HG02884 (cell line): Measurements from ENCODE around the gene GALNT13.

Source experiments
- ATAC-seq: cut with Tn5 transposase; IDR thresholded peaks from one replicate; pipeline ENCODE4 v1.9.1; 2021; ENCODE audit warnings: mild to moderate bottlenecking, moderate library complexity; ENCODE audit not compliant: unreplicated experiment

Gene GALNT13

DNA sequence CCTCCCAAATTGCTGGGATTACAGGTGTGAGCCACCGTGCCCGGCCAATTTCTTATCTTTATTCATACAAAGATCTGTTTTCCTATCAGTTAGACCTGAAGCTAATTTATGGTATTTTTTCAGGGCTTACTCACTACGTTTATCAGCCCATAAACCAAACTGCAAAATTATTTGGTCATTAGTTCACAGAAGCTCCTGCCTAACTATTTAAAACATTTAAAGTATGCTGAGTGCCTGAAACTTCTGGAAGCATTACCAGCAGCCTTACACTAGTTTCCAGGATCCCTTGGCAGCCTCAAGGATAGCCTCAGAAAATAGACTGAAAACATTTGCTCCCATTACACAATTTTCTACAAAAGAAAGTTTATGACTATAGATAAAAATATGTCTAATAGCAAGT, 68.8 kb downstream of the GALNT13 start:
- ATAC-seq = no peak

DNA sequence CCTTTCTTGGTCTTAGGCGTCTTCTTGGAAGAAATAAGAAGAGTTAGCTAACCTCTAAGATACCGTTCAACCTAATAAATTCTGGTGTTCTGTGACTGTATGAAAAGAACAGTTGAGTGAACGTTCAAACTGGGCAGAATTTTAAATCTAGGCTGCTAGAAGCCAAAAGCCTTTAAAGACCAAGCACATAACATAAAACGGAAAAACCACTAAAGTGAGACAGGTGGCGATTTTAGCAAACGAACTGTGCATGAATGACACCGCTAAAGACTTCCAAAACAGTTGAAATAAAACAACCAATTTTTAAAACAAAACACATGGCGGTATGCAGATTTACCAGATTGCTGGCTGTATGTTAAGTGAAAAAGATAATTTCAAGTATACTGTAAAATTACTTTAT, 73.1 kb downstream of the GALNT13 start:
- ATAC-seq = no peak

DNA sequence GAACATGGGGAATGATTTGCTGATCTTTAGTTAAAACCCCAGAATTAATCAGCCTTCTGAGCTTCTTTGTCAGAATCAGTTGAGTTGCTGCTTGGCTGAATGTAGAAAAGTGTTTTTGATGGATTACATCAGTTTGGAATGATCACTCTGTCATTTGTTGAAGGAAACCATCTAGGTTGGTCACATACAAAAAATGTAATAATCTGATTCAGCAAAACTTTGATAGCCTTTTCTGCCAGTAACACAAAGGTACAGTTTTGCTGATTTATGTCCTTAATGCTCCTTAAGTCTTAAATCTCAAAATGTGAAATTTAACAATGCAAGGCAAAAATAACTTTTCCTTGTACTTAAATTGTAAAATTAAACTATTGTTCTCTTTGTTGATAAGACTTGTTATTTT, 74.3 kb downstream of the GALNT13 start:
- no peak for ATAC-seq

DNA sequence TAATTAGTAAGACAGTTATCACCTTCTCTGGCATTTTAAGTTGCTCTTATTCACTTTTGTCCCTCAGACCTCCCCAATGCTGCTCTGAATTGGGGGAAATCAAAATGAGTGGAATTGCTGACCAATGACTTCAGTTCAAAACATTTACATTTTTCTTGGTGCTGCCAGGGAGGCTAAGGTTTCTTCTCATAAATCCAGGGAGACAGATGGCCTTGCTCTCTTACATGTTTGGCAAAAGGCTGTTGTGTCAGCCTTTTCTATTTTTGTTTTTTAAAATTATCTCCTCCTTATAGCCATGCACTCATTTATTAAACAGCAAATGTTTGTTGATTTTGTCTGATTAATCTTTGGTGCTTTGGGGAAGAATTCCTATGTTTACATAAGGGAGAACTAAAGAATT, 82.0 kb downstream of the GALNT13 start:
- no peak for ATAC-seq

DNA sequence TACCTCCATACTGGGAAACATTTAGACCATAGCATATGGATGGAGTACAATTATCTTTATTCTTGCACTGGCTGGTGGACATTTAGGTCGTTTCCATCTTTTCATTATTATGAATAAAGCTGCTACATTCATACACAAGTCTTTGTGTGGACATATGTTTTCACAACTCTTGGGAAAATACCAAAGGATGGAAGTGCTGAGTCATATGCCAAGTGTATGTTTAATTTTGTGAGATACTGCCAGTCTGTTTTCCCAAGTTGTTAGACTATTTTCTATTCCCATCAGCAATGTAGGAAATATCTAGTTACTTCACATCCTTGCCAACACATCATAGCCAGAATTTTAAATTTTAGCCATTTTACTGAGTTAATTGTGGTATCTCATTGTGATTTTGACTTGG, 91.5 kb downstream of the GALNT13 start:
- ATAC-seq = no peak

DNA sequence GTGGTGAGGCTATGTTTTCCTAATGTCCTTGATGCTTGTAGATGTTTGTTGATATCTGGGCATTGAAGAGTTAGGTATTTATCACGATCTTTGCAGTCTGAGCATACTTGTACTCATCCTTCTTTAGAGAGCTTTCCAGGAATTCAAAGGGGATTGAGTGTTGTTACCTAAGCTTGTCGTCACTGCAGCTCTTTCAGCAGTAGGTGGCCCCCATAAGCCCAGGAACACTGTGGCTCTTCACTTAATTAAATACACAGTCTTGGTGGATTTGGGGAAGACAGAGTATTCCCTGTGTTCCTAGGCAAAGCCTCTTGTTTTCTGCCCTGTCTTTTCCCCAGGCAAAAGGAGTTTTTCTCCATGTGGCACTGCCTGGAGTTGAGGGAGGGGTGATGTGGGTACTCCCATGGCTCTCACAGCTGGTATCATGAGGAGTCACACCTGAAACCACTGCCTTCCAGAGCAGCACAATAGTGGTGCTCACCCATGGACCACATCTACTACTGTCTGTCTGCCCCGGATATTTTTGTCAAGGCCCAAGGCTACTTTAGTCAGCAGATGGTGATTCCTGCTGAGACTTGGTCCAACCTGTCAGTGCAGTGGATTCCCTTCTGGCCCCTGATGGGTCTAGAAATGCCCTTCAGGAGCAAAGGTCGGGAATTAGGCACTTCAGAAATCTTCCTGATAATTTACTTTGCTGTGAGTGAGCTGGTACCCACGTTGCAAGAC, 95.7 kb downstream of the GALNT13 start:
- no peak for ATAC-seq

DNA sequence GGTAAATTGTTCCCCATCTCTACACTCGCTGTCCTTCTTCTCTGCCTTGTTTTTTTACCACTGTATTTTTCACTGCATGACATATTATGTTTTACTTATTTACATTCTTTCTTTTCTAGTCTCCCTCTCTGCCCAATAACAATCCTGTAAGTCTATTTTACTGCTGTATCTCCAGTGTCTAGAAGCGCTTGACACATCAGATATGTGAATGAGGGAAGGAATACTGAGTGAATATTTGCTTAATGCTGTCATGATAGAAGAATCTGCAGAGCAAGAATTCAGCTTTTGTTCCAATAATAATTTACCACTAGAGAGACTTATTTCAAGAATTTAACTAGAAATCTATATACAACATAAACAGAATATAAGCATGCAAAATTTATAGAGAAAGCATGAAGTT, 99.5 kb downstream of the GALNT13 start:
- no peak for ATAC-seq

DNA sequence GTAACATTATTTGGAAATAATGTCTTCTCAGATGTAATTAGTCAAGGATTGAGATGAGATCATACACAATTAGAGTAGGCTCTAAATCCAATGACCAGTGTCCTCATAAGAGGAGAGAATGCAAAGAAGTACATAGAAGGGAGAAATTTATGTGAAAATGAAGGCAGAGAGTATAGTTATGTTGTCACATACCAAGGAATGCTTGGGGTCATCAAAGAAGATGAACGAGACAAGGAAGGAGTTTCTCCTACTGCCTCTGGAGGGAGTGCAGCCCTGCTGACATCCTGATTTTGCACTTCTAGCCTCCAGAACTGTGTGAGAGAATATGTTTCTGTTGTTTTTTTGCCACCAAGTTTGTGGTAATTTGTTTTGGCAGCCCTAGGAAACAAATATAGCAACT, 100.1 kb downstream of the GALNT13 start:
- no peak for ATAC-seq

DNA sequence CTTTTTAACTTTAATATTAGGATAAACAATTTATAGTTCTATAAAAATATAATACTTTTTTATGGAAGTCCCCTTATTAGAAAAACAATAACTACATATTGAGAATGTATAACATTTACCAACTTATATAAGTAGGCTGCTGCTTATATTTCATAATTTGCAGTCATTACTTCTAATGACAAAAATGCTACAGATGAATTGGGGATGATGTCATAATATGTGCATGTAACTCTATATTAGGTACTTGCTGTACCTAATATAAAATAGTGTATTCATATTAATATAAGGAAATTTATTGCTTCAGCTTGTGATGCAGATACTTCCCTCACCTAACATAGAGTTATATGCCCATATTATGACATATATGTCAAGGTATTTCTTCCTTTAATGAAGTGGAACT, 100.7 kb downstream of the GALNT13 start:
- ATAC-seq = no peak

DNA sequence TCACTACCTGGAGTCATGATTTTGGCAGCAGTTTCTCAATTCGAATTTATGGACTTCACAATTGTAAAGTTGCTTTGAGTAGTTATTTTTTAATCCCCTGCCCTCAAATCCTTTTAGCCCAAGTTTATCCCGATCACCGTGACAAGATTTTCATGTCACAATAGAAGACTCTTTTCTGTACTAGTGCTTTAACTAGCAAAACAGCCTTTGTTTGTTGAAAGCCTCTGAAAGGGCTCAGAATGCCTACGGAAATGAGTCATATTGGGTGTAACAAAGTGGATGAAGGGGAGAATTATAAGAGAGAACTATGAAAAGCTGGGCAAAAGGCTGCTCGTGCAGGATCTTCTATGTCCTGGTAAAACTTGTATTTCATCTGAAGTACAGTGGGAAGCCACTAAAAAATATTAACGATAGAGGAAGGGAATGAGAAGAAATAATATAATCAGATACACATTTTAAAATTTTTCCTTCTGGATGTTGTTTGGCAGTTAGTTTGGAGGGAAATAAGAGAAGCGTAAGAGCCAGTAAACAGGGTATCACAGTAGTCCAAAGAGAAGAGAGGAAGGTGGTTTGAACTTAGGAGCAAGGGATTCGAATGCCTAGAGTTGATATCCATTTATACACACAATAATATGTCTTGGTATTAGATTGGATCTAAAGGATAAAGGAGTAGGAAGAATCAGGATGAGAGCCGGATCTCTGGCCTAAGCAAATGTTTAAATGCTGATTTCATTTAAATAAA, 114.9 kb downstream of the GALNT13 start:
- ATAC-seq = no peak

DNA sequence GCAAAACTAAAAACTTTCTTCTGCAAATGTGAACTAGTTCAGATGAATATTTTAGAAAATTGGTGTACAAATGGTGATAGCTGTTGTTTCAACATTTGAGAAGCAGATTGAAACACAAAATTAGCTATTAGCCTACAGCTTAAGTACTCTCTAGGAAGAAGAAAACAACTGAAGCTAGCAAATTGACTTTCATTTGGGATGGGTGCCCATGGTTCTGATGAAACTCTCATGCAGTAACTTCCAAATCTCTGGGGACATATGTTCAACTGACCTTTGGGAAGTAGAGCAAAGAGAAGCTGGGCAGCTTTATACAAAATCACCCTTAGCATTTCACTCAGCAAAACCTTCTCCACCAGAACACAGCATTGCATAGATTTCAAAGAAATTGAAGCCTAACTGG, 119.0 kb downstream of the GALNT13 start:
- ATAC-seq = no peak

DNA sequence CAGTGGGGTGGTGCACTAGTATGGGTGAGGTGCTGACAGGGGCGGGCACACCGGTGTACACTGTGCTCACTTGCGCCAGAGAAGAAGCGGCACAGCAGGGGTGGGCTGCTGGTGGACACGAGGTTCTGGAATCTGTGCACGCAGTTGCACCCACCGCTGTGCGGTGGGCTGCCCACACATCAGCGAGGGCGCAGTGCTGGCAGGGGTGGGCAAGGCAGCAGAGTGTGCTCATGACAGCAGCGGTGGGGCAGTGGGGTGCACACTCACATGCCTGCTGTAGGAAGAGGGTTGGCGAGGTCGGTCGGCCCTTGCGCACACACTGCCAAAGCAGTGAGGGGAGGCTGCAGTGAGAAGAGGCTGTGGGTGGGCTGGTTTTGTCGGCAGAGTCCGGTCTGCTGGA, 141.8 kb downstream of the GALNT13 start:
- ATAC-seq = no peak

DNA sequence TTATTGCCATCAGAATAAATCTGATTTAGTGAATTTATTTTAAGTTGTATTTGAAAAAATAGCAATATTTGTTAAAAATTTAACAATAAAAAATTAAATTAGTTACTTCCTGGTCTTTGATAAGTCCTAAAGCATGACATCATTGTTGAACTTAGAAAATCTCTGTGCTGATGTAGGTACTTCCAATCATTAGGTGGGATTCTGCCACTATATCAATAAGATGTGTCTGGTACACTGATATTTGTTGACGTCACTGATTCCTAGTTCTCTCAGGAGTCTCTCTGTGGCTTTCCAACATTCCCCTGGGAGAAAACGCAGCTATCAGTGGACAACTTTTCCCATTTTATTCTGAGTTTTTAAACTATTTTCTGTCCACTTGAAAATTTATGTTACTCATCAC, 143.5 kb downstream of the GALNT13 start:
- ATAC-seq = no peak

DNA sequence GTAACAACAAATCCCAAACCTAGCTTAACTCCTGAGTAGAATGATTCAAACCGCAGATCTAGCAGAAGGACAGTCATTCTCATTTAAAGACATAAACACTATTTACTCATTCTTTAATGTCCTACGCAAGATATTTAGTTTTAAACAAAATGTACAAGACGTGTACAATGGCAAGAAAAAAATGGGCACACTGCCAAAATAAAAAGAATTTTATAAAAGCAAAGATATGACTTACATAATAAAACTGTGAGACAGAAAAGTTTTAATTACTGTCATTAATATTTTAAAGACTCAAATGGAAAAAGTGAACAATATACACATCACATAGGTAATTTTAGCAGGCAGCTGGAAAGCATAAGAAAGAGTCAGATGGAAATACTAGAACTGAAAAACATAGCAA, 157.8 kb downstream of the GALNT13 start:
- no peak for ATAC-seq

DNA sequence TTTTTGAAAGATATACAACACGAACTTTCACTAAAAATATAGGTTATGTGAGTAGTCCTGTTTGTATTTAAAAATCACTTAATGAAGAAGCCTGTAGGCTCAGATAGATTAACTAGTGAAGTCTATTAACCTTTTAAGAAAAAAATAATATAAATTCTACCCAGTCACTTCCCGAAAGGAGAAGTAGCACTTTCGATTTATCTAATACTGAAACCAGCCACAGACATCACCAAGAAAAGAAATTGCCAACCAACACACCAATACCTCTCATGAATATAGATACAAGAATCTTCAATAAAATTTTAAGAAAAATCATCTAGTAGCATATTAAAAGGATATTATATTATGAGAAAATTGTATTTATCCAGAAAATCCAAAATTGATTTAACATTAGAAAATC, 160.5 kb downstream of the GALNT13 start:
- ATAC-seq = peak; percentile 80

DNA sequence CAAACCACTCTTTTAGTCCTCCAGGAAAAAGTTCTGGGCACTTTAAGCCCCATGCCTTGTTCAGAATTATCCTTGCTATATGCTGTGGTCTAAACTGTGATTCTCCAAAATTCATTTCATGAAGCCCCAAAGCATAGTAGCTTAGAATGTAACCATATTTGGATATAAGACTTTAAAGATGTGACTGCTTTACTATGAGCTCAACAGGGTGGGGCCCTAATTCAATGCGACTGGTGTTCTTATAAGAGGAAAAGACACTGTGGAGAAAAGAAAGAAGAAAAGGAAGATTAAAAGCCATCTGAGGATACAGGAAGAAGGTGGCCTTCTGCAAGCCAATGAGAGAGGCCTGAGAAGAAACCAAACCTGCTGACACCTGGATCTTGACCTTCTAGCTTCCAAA, 174.8 kb downstream of the GALNT13 start:
- ATAC-seq = no peak

DNA sequence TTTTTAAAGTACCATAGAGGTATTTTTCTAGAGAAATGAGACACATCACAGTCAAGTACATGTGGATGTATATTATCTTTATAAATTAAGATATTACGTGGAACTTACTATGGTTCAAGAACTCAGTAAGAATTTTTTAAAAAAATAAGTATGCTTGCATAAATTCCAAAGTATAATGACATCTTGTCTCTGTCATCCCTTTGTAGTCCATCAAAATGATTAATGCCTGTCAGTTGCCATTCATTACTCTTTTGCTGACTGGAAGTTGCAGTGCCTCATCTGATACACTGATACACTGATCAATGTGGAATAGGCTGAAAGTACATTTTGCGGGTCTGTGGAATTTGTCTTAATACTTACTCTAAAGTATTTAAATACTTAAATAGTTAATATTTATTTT, 177.2 kb downstream of the GALNT13 start:
- ATAC-seq = no peak

DNA sequence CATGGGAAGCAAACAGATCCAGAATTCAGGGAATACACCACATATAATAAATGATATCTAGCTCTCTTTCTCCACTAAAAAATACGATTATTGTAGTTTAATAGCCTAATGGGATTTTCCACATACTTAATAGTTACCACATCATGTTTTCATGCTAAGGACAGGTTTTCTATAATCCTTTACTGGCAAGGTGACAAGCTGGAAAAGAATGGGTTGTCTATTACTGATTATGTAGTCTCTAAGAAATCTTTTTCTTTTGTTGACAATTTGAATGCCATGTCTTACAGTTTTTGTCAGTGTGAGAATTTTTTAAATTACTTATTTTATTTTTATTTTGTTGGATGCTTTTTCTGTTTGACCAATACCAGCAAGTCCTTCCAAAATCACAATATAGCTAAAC, 177.8 kb downstream of the GALNT13 start:
- ATAC-seq = no peak

DNA sequence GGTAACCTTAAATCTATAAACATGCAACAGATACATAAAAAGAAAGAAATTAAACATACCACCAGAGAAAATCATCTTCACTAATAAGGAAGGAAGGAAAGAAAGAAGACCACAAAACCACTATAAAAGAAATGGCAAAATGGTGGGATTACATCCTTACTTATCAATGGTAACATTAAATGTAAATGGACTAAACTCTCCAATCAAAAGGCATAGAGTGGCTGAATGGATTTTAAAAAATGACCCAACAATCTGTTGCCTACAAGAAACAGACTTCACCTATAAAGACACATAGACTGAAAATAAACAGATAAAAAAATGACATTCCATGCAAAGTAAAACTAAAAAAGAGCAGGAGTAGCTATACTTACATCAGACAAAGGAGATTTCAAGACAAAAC, 195.4 kb downstream of the GALNT13 start:
- no peak for ATAC-seq

DNA sequence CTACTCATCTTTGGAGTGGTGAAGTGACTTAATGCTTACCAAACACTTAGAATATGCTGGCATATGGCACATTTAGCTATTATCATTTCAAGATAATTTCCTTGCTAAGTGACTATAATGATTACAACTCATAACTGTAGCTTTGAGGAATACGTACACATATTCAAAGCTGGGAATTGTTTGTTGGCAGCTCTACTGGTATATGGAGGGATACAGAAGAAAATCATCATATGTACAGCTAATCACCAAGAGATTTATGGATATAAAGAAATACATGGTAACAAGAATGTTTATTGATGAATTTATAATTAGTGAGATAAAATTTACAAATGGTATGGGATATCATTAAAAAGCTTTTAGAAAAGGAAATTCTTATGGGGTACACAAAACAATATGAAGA, 207.2 kb downstream of the GALNT13 start:
- ATAC-seq = no peak

DNA sequence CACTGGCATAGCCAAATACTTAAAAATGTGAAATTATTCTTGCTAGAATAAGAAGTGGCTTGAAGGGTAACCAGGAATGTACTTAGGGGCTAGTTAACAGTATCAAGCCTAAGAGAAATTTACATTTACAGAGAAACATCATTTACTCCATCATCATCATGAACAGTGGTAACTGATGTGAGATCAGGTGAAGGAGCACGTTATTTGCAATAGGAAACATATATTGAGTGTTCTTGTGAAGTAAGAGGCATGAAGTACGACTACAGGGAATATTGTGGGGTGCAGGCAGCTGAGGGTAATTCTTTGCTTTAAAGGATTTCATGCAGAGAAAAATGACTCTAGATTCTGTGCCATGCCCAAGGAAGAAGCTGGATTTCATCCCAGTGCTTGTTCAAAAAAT, 220.8 kb downstream of the GALNT13 start:
- no peak for ATAC-seq

DNA sequence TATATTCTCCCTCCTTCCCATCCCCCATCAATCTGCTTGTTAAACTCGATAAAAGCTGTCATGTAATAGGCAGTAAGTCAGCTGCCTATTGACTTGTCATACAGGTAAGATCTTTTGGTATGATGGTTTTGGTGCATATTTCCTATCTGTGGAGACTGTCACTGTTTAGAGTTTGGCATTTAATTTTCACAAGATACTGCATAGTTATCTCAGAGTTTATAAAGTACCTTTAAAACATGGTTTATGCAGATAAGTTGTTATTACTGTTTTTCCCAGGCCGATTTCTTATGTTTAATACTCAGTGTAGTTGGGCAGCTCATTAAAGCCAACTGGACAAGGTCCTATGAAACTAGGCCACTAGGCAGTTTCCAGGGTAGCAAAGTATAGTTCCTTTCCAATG, 222.1 kb downstream of the GALNT13 start:
- ATAC-seq = no peak
